GM18868 (cell line): ENCODE measurements around the gene XYLT1.
"Not testable (repeated sequence)": the region's sequence is repeated elsewhere in the genome, so short reads cannot be mapped to it uniquely, and the experiment has no call there.

Source experiments
- ATAC-seq: cut with Tn5 transposase; IDR thresholded peaks from one replicate; pipeline ENCODE4 v1.9.1; 2021; ENCODE audit warnings: mild to moderate bottlenecking, moderate library complexity; ENCODE audit not compliant: unreplicated experiment

XYLT1 gene

GRCh38 chr16:17470908-17471718 lies at the start of gene XYLT1:
XYLT1 (minus strand) TSS chr16:17470960; CDS start chr16:17470796, 164 bp downstream.
- ATAC-seq: no peak

- ATAC-seq: no peak
These were observed 49.4 kb upstream of the XYLT1 start for GRCh38 chr16:17520111-17520510.

- ATAC-seq: no peak
These were observed 48.6 kb upstream of the XYLT1 start for GRCh38 chr16:17519101-17519955.

- no peak for ATAC-seq
These were observed 47.7 kb upstream of the XYLT1 start for GRCh38 chr16:17518441-17518840.

GRCh38 chr16:17515421-17516210 lies 44.9 kb upstream of the XYLT1 start:
- no peak for ATAC-seq

- ATAC-seq: no peak
These were observed 42.0 kb upstream of the XYLT1 start for GRCh38 chr16:17512636-17513220.

- ATAC-seq: no peak
These were observed 40.6 kb upstream of the XYLT1 start for GRCh38 chr16:17511340-17511739.

GRCh38 chr16:17510567-17510966 lies 39.8 kb upstream of the XYLT1 start:
- no peak for ATAC-seq

- ATAC-seq: no peak
These were observed 38.4 kb upstream of the XYLT1 start for GRCh38 chr16:17509194-17509593.

- no peak for ATAC-seq
These were observed 37.5 kb upstream of the XYLT1 start for GRCh38 chr16:17508303-17508702.

GRCh38 chr16:17507516-17507915 lies 36.8 kb upstream of the XYLT1 start:
- not testable (repeated sequence) for ATAC-seq

- not testable (repeated sequence) for ATAC-seq
These were observed 35.1 kb upstream of the XYLT1 start for GRCh38 chr16:17505828-17506227.

- no peak for ATAC-seq
These were observed 33.3 kb upstream of the XYLT1 start for GRCh38 chr16:17504050-17504449.

- ATAC-seq: no peak
These were observed 32.6 kb upstream of the XYLT1 start for GRCh38 chr16:17503331-17503730.

- ATAC-seq: no peak
These were observed 30.6 kb upstream of the XYLT1 start for GRCh38 chr16:17501321-17501720.

GRCh38 chr16:17499223-17499902 lies 28.6 kb upstream of the XYLT1 start:
- ATAC-seq: no peak

- no peak for ATAC-seq
These were observed 26.9 kb upstream of the XYLT1 start for GRCh38 chr16:17497648-17498047.

GRCh38 chr16:17496891-17497290 lies 26.1 kb upstream of the XYLT1 start:
- no peak for ATAC-seq

GRCh38 chr16:17493012-17493411 lies 22.3 kb upstream of the XYLT1 start:
- ATAC-seq: no peak

- ATAC-seq: no peak
These were observed 20.4 kb upstream of the XYLT1 start for GRCh38 chr16:17491140-17491662.
